Stimulated activated CD4-positive, alpha-beta T cell treated with anti-CD3 and anti-CD28 coated beads, TNF-alpha, amount 100 ng/mL, for 1 hour (primary cell): ENCODE measurements around the gene ORM1.
"Not testable (repeated sequence)": the region's sequence is repeated elsewhere in the genome, so short reads cannot be mapped to it uniquely, and the experiment has no call there.

Experiments
- DNase-seq, 3 donors: peaks; one replicate each; pipeline ENCODE4 v3.0.0-alpha.2; 2020; ENCODE audit warnings: low read depth in 3 of 3, low spot score in 1 of 3

ORM1 gene

DNA sequence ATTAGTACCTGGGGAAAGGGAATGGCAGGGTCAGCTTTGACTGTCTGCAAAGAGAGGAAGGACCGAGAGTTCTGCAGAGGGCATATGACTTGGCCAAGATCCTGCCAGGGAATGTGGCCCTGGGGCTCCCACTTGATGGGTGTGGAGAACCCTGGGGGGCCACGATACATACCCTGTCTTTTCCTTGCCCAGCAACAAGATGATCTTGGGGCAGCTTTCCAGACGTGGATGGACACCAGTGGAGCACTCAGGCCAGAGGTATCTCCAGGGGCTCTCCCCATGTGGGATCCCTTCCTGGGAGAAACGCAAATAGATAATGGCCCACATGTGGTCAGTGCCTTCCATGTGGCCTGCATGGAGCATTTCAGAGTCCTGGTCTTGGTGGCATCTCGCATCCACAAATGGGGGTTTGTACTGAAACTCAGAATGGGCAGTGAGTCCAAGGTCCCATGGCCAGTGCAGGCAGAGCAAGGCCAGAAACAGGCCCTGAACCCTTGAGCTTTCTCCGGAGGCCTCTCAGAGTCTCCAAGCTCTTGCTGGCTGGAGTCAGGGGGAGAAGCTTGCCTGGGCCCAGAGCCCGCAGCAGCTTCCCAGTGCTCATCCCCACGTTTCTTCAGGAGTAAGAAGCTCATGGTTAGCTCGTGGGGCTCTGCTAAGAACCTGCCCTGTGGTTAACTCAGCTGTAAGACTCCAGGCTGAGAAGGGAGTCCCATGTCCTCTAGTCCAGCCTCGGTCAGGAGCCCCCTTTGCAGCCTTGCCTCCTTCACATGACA lies 18.3 kb upstream of the ORM1 start:
- no peak for DNase-seq

GRCh38 chr9:114307899-114308267 lies 15.0 kb upstream of the ORM1 start:
- DNase-seq: no peak

GRCh38 chr9:114308361-114308950 lies 14.4 kb upstream of the ORM1 start:
- DNase-seq: no peak

DNA sequence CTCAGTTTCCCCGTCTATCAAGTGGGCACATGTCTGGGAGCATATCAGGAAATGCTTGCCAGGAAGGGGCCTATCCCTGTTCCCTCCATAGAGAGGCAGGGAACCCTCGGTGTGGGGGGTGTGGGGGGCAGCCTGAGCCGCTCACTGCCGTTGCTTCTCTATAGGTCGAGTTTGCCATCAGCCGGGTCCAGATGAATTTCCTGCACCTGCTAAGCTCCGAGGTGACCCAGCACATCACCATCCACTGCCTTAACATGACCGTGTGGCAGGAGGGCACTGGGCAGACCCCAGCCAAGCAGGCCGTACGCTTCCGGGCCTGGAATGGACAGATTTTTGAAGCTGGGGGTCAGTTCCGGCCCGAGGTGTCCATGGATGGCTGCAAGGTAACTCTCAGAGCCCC lies 13.8 kb upstream of the ORM1 start:
- no peak for DNase-seq

DNA sequence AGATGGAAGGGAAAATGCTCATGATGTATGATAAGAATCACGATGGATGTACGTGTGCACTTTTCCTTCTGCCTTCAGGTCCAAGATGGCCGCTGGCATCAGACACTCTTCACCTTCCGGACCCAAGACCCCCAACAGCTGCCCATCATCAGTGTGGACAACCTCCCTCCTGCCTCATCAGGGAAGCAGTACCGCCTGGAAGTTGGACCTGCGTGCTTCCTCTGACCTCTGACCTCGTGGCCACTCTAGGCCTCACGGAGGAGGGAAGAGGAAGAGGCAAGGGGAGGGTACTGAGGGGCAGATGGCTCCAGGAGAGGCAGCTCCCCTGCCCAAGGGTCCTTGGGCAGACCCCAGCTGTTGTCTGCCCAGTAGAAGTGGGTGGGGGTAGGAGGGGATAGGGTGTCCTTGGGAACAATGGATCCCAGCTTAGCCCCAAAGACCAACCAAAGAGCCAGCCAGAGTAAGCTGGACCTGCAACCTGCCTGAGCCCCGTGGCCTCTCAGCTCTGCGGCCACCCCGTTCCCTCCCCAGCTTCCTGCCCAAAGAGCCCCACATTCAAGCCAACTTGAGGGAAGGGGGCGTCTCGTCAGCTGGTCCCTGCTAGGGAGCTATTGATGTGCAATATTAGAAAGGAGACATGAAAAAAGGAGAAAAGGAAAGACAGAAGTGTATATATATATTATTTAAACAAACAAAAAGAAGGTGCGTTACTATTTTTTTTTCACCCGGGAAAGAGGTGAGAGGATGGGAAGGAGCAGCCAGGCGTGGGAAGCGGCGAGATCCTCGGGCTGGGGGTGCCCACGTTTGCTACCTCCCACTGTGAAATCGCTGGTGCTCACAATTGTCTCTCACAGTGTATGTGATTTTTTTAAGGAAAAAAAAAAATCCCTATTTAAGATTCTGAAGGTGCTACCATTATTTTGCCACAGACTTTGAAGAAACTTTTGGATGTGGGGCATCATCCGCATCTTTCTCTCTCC lies 12.1 kb upstream of the ORM1 start:
- no peak for DNase-seq

DNA sequence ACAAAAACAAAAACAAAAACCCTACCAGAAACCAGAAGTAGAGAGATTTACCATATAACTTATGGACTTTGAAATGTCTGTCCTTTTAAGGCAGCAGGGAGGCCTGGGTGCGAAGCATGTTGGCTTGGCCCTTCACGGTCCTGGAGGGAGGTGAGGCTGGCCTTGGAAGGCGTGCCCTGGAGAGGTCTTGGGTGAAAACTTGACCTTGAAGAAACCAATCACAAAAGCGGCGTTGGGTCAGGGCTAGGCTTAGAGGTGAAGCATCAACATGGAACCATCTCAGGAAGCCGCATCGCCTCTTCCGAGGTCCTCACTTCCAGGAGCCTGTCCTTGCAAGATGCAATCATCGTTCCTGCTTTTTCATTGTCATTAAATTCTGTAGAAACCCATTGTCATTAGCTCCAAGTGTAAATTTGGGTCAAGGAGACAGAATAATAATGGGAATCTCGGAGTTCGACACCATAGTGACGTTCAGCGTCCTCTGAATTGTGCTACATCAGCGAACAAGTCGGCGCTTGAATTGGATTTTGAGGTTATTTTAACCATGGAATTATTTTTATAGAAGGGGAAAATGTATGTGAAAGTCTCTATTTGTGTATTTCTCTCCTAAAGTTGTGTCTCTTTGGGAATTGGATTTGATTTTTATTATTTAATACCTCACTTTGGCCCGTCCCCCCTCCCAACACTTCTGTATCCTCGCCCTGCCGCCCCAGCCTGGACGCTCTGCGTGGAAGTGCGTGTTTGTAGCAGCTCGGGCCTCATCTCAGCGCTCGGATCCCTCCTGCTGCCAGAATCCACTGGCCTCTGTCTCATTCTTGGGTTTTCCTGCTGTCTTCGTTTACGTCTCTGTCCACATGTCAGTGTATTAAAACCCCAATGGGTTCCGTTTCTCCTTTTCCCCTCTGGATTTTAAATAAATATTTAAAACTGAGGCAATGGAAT lies 11.1 kb upstream of the ORM1 start:
- DNase-seq: no peak

- DNase-seq: no peak
Observed at GRCh38 chr9:114312513-114312875, 10.4 kb upstream of the ORM1 start.

DNA sequence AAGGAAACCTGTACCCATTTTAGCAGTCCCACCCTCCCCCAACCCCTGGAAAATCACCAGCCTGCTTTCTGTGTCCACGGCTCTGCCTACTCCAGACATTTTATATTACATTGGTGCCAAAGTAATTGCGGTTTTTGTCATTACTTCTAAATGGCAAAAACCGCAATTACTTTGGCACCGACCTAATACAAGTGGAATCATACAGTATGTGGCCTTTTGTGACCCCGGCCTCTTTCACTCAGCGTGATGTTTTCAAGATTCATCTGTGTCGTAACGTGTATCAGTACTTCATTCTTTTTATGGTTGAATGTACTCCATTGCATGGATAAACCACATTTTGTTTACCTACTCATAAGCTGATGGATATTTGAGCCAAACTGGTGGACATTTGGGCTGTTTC lies 9.7 kb upstream of the ORM1 start:
- no peak for DNase-seq

DNA sequence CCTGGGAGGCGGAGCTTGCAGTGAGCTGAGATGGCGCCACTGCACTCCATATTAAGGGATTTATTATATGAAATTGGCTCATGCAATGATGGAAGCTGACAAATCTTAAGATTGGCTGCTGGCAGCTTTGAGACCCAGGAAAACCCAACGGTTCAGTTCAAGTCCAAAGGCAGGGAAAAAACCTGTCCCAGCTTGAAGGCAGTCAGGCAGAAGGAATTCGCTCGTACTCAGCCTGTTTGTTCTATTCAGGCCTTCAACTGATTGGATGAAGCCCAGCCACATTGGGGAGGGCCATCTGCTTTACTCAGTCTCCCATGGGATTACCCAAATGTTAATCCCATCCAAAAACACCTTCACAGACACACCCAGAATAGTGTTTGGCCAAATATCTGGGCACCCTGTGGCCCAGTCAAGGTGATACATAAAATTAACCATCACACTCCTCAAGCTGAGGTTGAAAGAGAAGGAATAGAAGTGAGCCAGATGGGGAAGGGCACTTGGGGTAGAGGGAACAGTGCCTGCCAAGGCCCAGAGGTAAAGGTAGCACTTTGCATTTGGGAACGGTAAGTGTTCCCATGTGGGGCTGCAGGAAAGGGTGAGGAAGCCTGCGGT lies 8.5 kb upstream of the ORM1 start:
- no peak for DNase-seq

DNA sequence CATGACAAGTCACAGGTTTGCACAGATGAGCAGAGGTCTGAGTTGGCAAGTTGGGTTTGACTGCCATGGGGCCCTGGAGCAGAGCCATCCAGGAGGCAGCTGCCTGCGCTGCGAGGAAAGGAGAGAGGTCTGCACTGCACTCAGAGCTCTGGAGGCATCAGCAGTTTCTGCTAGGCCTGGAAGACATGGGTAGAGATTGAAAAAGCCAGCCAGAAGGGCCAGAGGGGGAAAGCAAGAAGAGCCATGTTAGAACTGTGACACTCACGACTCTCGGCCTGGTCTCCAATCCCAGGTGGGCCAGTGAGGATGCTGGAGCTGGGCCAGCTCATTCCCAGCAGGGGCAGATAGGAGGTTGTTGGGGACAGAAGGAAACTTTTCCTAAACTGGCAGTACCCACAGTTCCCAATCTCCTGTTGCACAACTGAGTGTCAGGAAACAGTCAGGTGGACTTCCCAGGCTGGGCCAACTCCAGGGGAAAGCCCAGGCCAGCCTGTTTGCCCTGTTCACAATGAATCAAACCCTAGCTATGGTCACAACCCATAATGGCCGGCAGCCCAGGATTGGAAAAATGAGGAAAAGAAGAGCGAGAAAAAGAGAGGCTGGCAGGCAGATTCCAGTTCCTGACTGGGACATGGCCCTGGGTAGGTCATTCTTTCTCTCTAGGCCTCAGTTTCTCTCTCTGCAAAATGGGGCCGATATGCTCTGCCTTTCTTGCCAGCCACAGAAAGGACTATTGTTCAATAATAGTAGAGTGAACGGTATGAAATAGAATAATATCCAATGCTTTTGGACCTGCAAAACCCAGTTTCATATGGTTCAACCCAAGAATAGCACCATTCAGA lies 7.8 kb upstream of the ORM1 start:
- DNase-seq: no peak

DNA sequence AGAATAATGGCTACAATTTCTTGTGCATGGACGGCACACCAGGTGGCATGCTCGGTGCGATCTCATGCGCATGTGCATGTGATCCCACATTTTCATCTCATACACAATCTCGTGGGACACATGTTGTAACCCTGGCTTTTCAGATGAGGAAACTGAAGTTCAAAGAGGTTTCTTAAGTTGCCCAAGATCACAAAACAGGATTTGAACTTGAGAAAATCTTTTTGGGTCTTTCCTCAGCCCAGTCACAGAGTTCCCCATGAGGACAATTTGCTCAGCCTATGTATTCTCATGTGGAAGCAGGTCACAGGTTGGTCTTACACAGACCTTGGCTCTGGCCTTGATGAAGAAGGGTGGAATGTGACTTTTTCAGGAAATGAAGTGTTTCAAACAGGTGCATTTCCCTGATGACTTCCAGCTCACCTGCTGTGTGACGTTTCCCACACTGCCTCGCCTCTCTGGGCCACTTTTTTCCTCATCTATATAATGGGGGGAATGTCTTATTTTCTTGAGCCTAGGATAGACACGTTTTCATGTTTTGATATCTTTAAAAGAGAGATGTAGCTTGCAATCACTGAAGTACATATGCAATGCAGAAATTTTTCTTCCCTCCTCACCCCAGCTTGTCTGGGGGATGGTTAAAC lies 7.1 kb upstream of the ORM1 start:
- DNase-seq: no peak

DNA sequence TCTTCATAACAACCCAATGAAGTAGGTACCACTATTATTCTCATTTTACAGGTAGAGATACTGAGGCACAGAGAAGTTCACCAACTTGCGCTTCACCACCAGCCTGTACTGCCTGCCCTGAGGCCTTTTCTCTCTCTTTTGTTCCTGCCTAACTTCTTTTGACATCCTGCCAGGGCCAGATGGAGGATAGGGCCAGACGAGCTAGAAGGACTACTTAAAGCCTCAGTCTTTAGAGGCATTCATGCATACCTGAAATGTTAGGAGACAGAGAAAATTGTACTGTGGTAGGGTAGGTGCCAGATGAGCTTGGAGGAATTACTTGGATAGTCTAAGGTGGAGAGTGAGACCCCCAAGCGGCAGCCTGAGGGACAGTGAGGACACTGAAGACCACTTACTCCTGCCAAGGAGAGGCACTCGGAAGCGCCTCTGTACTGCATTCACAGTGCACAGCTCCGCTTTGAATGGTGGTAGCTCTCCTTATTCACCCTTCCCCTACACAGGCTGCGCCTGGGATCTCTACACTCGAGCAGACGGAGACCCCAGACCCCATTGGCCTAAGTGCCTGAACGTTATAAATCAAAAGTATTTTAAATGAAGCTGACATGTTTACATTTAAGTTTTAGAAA lies 6.2 kb upstream of the ORM1 start:
- DNase-seq: no peak

DNA sequence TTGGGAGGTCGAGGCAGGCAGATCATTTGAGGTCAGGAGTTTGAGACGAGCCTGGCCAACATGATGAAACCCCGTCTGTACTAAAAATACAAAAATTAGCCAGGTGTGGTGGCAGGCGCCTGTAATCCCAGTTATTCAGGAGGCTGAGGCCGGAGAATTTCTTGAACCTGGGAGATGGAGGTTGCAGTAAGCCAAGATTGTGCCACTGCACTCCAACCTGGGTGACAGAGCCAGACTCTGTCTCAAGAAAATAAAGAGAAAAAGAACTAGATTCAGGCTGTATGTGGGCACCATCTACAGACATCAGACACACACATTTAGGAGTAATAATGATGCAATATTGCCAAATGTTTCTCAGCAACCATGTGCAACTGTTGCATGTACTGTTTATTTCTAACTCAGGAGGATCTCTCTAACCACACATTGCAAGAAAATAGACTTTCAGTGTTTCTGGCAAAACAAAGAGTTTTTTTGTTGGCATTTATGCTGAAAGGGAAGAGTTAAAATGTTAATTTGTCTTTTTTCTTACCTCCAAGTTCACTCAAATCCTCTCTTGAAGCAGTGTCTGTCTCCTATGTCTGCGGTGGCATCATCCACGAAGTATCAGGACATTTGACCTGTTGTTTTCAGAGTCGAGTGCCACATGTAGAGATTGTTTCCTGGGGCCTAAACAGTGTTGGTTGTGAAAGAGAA lies 5.1 kb upstream of the ORM1 start:
- DNase-seq: no peak

DNA sequence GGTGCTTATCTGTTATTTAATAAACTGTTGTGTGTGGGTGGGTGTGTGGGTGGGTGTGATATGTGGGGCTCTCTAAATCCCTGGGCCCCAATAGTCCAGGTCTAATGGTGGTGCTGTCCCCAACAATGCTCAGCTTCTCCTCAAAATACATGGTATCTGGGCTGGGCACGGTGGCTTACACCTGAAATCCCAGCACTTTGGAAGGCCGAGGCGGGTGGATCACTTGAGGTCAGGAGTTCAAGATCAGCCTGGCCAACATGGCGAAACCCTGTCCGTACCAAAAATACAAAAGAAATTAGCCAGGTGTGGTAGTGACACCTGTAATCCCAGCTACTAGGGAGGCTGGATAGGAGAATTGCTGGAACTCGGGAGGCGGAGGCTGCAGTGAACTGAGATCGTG lies 4.5 kb upstream of the ORM1 start:
- no peak for DNase-seq

DNA sequence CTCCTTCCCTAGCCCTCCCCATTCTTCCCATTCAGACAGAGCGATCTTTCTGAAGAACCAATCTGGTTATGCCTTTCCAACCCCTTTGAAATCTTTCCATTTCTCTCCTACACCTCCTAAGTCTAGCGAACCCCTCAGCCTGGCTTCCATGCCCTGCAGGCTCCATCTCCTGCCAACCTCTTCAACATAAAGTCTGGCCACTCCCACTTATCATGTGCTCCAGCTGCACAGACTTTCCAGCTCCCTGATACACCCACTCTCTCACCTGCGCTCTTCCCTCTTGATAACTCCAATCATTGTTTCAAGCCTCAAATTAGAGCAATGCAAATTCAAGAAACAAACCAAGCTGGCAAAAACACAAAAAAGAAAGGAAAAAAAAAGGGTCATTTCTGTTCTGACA lies 3.8 kb upstream of the ORM1 start:
- DNase-seq: no peak

DNA sequence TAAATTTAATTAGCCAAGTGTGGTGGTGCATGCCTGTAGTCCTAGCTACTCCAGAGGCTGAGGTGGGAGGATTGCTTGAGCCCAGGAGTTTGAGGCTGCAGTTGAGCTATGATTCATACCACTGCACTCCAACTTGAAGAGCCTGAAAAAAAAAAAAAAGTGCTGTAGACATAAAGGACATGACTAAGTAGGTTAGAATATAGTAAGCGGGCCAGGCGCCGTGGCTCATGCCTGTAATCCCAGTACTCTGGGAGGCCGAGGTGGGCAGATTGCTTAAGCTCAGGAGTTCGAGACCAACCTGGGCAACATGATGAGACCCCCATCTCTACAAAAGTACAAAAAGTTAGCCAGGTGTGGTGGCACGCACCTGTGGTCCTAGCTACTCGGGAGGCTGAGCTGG lies 2.2 kb upstream of the ORM1 start:
- not testable (repeated sequence) for DNase-seq

GRCh38 chr9:114321759-114322158 lies 1.1 kb upstream of the ORM1 start:
- DNase-seq: no peak

DNA sequence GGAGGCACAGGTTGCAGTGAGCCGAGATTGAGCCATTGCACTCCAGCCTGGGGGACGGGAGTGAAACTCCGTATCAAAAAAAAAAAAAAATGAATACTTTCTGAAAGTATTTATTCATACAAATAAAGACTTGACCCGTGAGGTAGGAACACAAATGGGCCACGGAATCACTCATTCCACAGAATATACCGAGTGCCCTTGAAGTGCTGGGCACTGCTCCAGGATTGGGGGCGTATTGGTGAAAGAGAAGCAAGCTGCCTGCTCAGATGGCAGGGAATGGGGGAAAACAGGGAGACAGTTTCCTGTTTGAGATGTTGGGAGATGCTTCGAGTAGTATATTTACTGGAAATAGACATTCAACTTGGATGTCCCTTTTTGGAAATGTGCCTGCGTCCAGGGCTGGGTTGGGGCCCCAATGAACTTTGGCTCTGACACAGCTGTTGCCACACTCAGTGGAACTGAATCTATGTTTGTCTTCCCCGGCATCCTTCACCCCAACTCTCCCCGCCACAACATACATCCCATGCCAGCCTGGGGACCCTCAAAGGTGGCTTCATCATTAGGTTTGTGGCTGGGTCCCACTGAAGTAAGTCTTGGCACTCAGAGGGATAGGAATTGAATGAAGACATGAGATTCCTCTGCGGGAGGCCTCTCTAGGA lies 609 bp upstream of the ORM1 start:
- not testable (repeated sequence) for DNase-seq
